Keratinocyte (primary cell): ENCODE data around the gene DBNL.

ENCODE experiments used
- CTCF ChIP-seq, 3 experiments: IDR thresholded peaks in 1 of 3; conservative IDR thresholded peaks in 1 of 3; optimal IDR thresholded peaks in 1 of 3; 2 replicates in 2 of 3; 3 replicates in 1 of 3; pipeline versions ENCODE3 to v1.5.1; 2011; ENCODE audit warnings: low read length in 3 of 3, mild to moderate bottlenecking in 3 of 3, moderate library complexity in 2 of 3, control low read depth in 1 of 3, inconsistent platforms in 1 of 3; ENCODE audit not compliant: insufficient read depth in 2 of 3; ENCODE audit errors: extremely low read depth in 1 of 3
- EZH2 ChIP-seq: IDR thresholded peaks from one replicate; pipeline ENCODE4 v1.6.1; 2012; ENCODE audit warnings: inconsistent platforms, mild to moderate bottlenecking, low read length, moderate library complexity

GRCh38 chr7:44098092-44099068, 53.9 kb downstream of the DBNL start:
- TF ChIP-seq CTCF (optimal IDR thresholded peaks at IDR 0.05 in 1 of 3, IDR thresholded peaks at IDR 0.05 in 1 of 3, conservative IDR thresholded peaks at IDR 0.05 in 1 of 3; ENCODE audit: extremely low read depth in 1 of 3, insufficient read depth in 2 of 3, low read length in 3 of 3) (no peak), EZH2 (no peak)
